GM12801 (cell line): ENCODE results near the gene PAX4.

Source experiments
- TF ChIP-seq, protein P1 (sequence below): IDR thresholded peaks from one replicate; pipeline ENCODE4 v1.5.1; 2011; ENCODE audit warnings: control low read depth; ENCODE audit not compliant: insufficient read length; ENCODE audit errors: extremely low read depth

The PAX4 gene, protein sequence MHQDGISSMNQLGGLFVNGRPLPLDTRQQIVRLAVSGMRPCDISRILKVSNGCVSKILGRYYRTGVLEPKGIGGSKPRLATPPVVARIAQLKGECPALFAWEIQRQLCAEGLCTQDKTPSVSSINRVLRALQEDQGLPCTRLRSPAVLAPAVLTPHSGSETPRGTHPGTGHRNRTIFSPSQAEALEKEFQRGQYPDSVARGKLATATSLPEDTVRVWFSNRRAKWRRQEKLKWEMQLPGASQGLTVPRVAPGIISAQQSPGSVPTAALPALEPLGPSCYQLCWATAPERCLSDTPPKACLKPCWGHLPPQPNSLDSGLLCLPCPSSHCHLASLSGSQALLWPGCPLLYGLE

DNA sequence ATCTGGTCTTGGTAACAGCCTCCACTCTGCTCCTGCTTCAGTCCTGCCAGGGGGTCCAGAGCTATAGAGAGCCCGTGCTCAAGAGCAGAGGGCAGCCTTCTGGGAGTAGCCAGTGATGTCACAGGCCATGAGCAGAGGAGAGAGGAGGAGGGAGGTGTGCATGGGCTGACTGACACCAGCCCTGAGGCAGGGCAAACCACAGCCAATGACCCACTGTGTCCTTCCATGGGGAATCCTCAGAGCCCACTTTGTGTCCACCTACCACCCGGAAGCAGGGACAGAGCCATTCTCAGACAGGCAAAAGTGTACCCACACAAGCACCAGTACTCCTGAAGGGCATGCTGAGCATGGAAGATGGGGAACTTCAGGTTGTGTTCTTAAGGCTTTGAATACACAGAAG, at the start of gene PAX4:
PAX4 (minus strand) TSS at position 101 of the 400 bp plus-strand sequence. CDS start 2,214 bp downstream, outside the sequence.
- TF ChIP-seq, protein P1, sequence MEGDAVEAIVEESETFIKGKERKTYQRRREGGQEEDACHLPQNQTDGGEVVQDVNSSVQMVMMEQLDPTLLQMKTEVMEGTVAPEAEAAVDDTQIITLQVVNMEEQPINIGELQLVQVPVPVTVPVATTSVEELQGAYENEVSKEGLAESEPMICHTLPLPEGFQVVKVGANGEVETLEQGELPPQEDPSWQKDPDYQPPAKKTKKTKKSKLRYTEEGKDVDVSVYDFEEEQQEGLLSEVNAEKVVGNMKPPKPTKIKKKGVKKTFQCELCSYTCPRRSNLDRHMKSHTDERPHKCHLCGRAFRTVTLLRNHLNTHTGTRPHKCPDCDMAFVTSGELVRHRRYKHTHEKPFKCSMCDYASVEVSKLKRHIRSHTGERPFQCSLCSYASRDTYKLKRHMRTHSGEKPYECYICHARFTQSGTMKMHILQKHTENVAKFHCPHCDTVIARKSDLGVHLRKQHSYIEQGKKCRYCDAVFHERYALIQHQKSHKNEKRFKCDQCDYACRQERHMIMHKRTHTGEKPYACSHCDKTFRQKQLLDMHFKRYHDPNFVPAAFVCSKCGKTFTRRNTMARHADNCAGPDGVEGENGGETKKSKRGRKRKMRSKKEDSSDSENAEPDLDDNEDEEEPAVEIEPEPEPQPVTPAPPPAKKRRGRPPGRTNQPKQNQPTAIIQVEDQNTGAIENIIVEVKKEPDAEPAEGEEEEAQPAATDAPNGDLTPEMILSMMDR: no peak

DNA sequence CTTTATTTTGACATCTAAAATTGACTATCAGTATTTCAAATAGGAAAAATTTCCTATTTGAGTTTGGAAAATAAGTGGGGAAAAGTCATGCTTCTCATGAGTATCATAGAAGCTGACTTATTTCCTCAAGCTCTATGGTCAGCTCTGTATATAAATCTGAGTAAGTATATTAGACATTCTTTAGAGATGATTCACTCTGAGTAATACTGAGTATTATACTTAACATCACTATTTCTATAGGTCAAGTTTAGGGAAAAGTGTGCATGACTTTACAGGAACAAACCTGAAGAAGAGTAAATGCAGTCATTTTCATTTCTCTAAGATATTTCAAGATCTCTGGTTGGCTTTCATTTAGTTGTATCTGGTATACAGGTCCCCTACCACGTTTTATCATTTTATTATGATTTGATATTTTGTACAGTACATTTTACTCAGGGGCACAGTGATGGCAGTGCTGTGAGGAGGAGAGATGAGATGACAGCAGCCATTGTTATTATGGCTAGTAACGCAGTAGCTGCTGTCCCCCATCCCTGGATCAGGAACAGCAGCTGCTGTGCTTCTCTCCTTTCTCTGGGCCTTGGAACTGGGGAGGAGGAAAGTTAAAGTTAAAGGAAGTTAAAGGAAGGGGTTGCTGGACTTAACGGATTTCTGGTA, 49.2 kb upstream of the PAX4 start:
- TF ChIP-seq, protein P1: no peak

DNA sequence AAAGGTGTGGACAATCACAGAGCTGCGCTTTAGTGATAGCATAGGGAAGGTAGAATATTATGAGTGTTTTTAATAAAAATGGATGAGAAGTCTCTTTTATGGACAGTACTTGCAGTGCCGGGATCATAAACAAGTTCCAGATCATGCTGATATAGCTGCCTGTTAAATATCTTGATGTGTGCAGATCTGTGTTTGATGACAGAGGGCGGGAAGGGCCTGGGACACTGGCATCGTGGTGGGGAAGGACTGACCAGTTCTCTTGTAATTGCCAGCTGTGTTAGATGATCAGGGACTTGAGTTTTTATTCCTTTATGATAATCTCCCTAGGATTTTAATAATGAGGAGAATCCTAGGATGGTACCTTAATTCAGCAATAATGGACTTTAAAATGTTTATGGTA, 48.7 kb upstream of the PAX4 start:
- TF ChIP-seq, protein P1: no peak

DNA sequence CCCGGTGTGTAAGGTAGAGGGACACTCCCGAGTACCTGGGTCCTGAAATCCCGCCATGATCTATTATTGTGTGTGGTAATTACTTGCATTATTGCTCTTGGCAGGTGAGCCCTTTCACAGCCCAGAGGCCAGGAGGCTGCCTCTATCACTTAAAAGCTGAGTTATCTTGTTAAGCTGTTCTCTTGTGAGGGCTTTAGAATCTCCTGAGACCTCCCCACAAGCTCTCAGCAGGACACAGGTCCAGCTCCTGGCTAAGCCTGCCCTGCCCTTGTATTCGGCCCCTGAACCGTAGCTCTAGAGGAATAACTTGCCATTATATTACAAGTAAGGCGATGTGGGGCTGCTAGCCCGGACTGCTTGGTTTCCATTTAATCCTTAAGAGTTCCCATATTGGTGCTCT, 48.0 kb upstream of the PAX4 start:
- TF ChIP-seq, protein P1: no peak

DNA sequence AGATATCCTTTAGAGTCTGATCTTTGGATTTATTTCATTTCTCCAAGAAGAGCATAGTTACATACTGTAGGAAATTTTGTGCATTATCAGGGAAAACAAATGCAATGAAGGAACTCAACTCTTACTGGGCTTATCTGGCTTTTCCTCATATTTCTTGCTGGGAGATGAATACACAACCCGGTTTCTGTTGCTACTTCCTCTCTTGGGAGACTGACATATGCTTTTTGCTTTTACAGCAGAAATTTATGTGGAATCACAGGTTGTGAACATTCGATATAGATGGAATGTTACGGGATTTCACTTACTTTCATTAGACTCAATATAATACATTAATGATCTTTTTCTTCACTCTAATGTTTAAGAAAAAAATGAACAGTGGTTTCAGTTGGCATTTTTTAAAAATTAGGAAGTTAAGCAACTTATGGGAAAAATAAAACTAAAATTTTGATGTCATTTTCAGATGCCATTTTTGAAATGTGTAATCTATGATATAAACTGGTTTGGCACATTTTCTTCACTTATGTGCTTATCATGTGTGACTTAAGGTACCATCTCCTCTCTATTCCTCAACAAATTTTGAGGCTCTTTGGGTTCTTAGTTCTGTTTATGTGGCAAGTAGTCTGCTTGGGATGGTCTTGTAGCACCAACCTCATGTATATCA, 41.2 kb upstream of the PAX4 start:
- TF ChIP-seq, protein P1: no peak

DNA sequence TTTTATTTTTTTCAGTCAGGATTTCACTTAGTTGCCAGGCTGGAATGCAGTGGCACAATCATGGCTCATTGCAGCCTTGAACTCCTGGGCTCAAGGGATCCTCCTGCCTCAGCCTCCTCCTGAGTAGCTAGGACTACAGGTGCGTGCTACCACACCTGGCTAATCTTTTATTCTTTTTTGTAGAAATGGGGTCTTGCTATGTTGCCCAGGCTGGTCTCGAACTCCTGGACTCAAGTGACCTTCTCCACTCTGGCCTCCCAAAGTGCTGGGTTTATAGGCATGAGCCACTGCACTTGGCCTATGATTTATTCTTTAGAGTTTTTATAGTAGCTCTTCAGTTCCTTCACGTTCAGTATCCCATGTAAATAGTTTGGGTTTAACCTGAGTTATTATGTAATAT, 39.6 kb upstream of the PAX4 start:
- TF ChIP-seq, protein P1: no peak

DNA sequence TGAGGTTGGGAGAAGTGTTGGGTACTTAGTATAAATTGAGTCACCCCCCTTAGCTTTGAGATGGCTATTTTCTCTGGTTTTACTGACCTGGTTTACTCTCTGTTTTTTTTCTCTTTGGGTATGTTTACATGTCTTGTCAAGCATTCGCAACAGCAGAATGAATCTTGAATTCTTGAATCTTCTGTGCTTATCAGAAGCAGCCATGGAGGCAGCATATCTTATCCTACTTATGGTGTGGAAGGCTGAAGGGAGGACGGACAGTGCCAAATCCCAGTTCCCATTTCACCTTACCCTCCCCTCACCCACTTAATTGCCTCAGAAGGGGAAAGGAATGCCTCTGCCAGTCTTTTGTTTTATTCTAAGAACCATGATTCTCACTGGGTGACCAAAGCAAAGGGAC, 37.8 kb upstream of the PAX4 start:
- TF ChIP-seq, protein P1: no peak
